Activated effector memory CD4-positive, alpha-beta T cell treated with Interleukin-2 at 50 U/mL for 16 hours (primary cell): ENCODE data around the gene CAMSAP2.
"Not testable (repeated sequence)": the region's sequence is repeated elsewhere in the genome, so short reads cannot be mapped to it uniquely, and the experiment has no call there.

Experiments
- DNase-seq: peaks from one replicate; pipeline ENCODE4 v3.0.0-alpha.2; 2020

CAMSAP2 gene

GRCh38 chr1:200739702-200740570 lies 1.2 kb downstream of the CAMSAP2 start:
- DNase-seq: no peak

GRCh38 chr1:200740571-200741208 lies 2.0 kb downstream of the CAMSAP2 start:
- DNase-seq: no peak

GRCh38 chr1:200741551-200742207 lies 3.0 kb downstream of the CAMSAP2 start:
- no peak for DNase-seq

GRCh38 chr1:200744143-200744542 lies 5.5 kb downstream of the CAMSAP2 start:
- no peak for DNase-seq

GRCh38 chr1:200749090-200749489 lies 10.4 kb downstream of the CAMSAP2 start:
- DNase-seq: no peak

GRCh38 chr1:200750749-200751148 lies 12.1 kb downstream of the CAMSAP2 start:
- not testable (repeated sequence) for DNase-seq

DNA sequence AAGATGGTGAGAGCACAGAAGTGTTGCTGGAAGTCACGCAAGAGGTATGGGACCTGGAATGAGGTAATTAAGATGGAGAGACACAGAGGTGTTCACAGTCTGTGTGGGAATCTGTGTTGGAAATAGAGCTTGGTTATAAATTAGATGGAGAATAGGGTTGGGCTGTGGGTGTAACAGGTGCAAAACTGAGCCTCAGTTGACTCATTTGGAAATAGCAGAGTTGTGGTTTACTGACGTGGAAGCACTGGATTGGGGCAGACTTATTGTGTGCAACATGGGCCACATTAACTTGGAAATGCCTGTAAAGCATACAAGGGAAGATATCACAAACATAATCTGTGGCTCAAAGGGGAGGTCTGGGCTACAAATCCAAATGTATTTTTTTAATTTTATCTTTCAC lies 13.0 kb downstream of the CAMSAP2 start:
- DNase-seq: no peak

DNA sequence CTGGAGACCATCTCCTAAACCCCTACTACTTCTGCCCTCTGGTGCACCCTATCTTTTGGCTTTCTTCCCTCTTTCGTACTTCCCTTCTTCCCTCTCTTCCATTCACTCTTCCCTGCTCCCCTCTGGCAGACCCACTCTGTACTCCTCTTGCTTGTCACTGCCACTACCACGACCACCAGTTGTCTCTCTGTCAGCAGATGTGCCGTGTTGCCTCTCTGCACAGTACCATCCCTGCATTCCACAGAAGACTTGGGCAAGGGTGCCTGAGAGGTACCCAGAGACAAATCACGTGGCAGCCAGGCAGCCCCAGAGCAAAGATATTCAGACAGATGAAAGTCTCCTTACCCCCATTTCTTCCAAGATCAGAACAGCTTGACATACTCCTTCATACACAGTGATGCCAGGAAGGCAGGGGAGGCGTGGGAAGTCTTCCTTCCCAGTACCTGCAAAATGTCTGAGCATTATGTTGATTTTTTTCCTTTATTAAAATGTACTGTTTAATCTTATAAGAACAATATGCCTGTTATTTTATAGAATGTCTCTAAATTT lies 15.0 kb downstream of the CAMSAP2 start:
- DNase-seq: no peak

DNA sequence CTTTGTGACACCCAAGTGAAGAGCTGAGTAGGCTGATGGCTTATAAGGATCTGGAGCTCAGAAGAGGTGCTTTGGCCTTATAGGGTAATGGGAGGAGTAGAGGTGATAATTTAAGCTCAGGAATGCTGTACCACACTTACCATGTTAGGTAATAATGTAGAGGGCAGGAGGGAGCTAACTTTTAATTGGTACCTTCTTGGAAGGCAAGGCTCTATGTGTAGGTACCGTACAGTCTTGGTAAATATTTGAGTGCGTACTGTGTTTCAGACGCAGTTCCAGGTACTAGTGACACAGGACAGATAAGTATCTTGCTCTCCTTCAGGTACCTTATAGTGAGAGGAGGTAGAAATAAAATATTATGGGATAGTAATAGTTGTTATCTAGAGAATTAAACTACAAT lies 16.8 kb downstream of the CAMSAP2 start:
- no peak for DNase-seq

GRCh38 chr1:200762089-200762488 lies 23.4 kb downstream of the CAMSAP2 start:
- DNase-seq: no peak

GRCh38 chr1:200767321-200767720 lies 28.6 kb downstream of the CAMSAP2 start:
- DNase-seq: no peak

DNA sequence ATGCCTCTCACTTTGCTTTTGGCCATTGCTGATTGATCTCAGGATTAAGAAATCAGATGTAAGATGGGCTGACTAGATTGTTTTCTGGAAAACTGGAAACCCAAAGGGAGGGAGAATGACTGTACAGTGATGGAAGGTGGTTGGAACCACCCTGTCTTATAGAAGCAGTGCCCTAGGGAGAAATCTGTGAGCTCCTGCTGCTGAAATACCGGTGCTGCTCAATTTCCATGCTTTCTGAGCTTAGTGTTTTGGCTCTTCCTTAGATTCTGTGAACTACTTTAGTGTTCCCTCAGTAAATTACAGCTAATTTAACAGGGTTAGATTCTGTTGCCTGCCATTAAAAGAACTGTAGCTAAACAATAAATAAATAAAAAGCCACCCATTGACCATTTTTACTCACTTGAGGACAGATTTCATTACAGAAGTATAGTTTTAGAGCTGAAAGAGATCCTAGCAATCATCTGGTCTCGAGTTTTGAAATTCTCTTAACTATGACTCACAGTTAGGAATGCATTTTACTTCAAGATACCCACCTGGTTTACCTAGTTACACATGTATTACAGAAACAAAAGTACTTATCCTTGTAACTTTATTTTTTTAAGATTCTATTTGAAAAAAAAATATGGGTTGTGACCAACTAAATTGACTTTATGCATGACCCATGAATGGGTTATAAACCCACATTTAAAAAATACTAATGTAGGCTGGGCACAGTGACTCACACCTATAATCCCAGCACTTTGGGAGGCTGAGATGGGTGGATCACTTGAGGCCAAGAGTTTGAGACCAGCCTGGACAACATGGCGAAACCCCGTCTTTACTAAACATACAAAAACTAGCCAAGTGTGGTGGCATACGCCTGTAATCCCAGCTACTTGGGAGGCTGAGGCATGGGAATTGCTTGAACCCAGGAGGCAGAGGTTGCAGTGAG lies 33.2 kb downstream of the CAMSAP2 start:
- DNase-seq: no peak

- DNase-seq: no peak
Measured at GRCh38 chr1:200774311-200774710, 35.6 kb downstream of the CAMSAP2 start.

GRCh38 chr1:200774735-200775444 lies 36.2 kb downstream of the CAMSAP2 start:
- DNase-seq: no peak

DNA sequence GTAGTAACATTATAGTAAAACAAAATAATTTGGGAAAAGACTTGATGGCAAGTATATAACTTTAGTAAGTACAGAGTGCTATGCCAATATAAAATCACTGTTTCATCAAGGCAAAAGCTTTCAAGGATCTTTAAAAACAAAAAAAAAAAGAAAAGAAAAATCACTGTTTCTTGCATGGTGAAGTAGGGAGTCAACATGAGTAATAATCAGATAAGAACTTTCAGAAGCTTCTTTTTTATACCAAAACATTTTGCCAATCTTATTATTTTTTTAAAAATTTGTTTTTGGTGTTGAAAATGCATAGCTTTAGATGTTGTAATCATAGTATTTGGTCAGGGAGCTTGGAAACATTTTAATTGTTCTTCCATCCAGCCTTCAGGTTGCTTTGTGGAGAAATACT lies 37.2 kb downstream of the CAMSAP2 start:
- no peak for DNase-seq

GRCh38 chr1:200776949-200777348 lies 38.3 kb downstream of the CAMSAP2 start:
- no peak for DNase-seq

DNA sequence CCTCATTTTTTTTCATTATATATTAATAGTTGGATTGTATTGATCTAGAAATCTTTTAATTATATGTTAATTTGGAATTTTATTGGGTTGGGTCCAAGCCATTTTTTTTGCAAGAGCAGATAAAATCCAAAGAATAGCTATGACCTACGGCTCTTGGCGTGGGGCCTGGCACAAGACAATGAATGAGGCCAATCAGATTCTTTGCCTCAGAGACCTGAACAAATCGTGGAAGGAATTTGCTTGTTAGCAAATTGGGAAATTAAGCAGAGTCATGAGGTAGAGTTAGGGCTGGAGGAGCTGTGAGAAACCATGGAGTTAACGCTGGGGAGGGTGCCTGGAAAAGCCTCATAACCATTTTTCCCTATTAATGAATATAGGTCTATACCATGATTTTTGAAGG lies 40.1 kb downstream of the CAMSAP2 start:
- DNase-seq: no peak

- DNase-seq: no peak
Measured at GRCh38 chr1:200779326-200779725, 40.6 kb downstream of the CAMSAP2 start.

GRCh38 chr1:200780545-200781369 lies 42.1 kb downstream of the CAMSAP2 start:
- no peak for DNase-seq

GRCh38 chr1:200783926-200784325 lies 45.2 kb downstream of the CAMSAP2 start:
- DNase-seq: no peak

DNA sequence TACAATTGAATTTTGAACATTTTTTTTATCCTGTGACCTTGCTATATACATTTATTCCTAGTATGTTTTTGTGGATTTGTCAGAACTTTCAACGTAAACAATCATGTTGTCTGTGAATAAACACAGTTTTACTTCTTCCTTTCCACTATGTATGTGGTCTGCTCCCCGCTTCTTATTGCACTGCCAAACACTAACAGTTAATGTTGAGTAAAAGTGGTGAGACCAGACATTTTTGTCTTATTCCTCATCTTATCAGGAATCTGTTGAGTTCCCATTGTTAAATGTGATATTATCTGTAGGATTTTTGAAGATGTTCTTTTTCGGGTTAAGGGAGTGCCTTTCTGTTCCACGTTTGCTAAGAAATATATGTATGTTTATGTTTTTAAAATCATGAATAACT lies 45.9 kb downstream of the CAMSAP2 start:
- no peak for DNase-seq
